Lower lobe of right lung (tissue), 2 donors: ENCODE data around the gene SS18L1. TPM values are rescaled to one million over a fixed set of nuclear protein-coding genes. Genes with fewer than 3 reads are reported as not detected.

Source experiments
- ATAC-seq, 2 donors: fragments of 200-7000 bp; cut with Tn5 transposase; one replicate each; pipeline ENCODE4 v1.9.1; 2020 to 2022; ENCODE audit warnings: mild to moderate bottlenecking in 2 of 2, moderate library complexity in 2 of 2
- DNase-seq: peaks from one replicate; pipeline ENCODE4 v3.0.0-alpha.2; 2020
- H3K27ac ChIP-seq: fragments of 200-600 bp; one replicate; pipeline ENCODE4 v1.8.0; 2022
- H3K27me3 ChIP-seq: fragments of 200-600 bp; one replicate; pipeline ENCODE4 v1.8.0; 2022; ENCODE audit warnings: low read depth
- H3K36me3 ChIP-seq: fragments of 200-600 bp; one replicate; pipeline ENCODE4 v1.8.0; 2022; ENCODE audit warnings: mild to moderate bottlenecking
- H3K4me1 ChIP-seq: fragments of 200-600 bp; one replicate; pipeline ENCODE4 v1.8.0; 2022
- H3K4me3 ChIP-seq: fragments of 200-600 bp; one replicate; pipeline ENCODE4 v1.8.0; 2022; ENCODE audit warnings: mild to moderate bottlenecking
- H3K9me3 ChIP-seq: fragments of 200-600 bp; one replicate; pipeline ENCODE4 v1.8.0; 2022
- CTCF ChIP-seq: fragments of 200-600 bp; IDR thresholded peaks from one replicate; pipeline ENCODE4 v1.8.0; 2022; ENCODE audit warnings: antibody characterized with exemption, mild to moderate bottlenecking
- intact Hi-C: fragments of 100-400 bp; cut with DNase I; formaldehyde crosslinking; loops from one replicate; pipeline ENCODE4 v1.11.0; 2022
- total RNA-seq: library from RNA; stranded (reverse); fragmentation: NEBNext Ultra II Directional; extraction: Animal tissue kit (Norgen Biotek cat#: 25700); gene quantifications from one replicate; pipeline ENCODE4 v1.2.1, GENCODE V29; 2021
- donor health status: DM: no; HTN: yes; CAD: no; lungs with severe emphysema.

The SS18L1 gene
- total RNA-seq, 1 donor from 2014 or later, result 17.8 TPM

- DNase-seq (no peak), ATAC-seq (no peak)
- no peaks in the 10 kb centered on the region for H3K27me3 ChIP-seq
- intact Hi-C loops, result no loop called here
- no peak overlapping the region for H3K4me3 ChIP-seq
- no peak for TF ChIP-seq CTCF
- H3K36me3 ChIP-seq, result no peaks in the 10 kb centered on the region
- H3K9me3 ChIP-seq, result no peaks in the 10 kb centered on the region
- no peak overlapping the region for H3K27ac ChIP-seq
- peaks cover 19% of the 10 kb centered on the region for H3K4me1 ChIP-seq
These were observed 7.7 kb downstream of the SS18L1 start for GRCh38 chr20:62151225-62151624.

- Histone ChIP-seq H3K27me3 (no peaks in the 10 kb centered on the region), H3K4me3 (no peak overlapping the region), H3K36me3 (no peaks in the 10 kb centered on the region), H3K4me1 (peaks cover 25% of the 10 kb centered on the region), H3K9me3 (no peaks in the 10 kb centered on the region), H3K27ac (no peak overlapping the region)
- TF ChIP-seq CTCF, result no peak
- no peak for ATAC-seq
- intact Hi-C loops, result no loop called here
- DNase-seq, result no peak
These were observed 8.3 kb downstream of the SS18L1 start for GRCh38 chr20:62151835-62152364.

GRCh38 chr20:62155428-62156253 is 12.1 kb downstream of the SS18L1 start:
- peaks cover 13% of the 10 kb centered on the region for H3K36me3 ChIP-seq
- ATAC-seq (no peak), DNase-seq (no peak)
- no peak overlapping the region for H3K27ac ChIP-seq
- intact Hi-C loops, result no loop called here
- H3K4me1 ChIP-seq, result peaks cover 10% of the 10 kb centered on the region
- no peak overlapping the region for H3K4me3 ChIP-seq
- no peak for TF ChIP-seq CTCF
- no peaks in the 10 kb centered on the region for H3K27me3 ChIP-seq
- no peaks in the 10 kb centered on the region for H3K9me3 ChIP-seq

- no peak overlapping the region for H3K27ac ChIP-seq
- no peaks in the 10 kb centered on the region for H3K27me3 ChIP-seq
- H3K9me3 ChIP-seq, result no peaks in the 10 kb centered on the region
- H3K4me1 ChIP-seq, result peaks cover 10% of the 10 kb centered on the region
- no peak for DNase-seq
- intact Hi-C loops, result no loop called here
- H3K4me3 ChIP-seq, result no peak overlapping the region
- ATAC-seq, result no peak
- TF ChIP-seq CTCF, result no peak
- H3K36me3 ChIP-seq, result peaks cover 19% of the 10 kb centered on the region
These were observed 12.6 kb downstream of the SS18L1 start for GRCh38 chr20:62156254-62156556.

- ATAC-seq, result peak; percentile 84 to 89
- peak; percentile 76 for DNase-seq
- no peaks in the 10 kb centered on the region for H3K9me3 ChIP-seq
- H3K4me3 ChIP-seq, result no peak overlapping the region
- H3K4me1 ChIP-seq, result peaks cover 10% of the 10 kb centered on the region
- H3K36me3 ChIP-seq, result peaks cover 24% of the 10 kb centered on the region
- H3K27ac ChIP-seq, result no peak overlapping the region
- intact Hi-C loops, result no loop called here
- peak; percentile 66 for TF ChIP-seq CTCF
- H3K27me3 ChIP-seq, result no peaks in the 10 kb centered on the region
These were observed 13.2 kb downstream of the SS18L1 start for GRCh38 chr20:62156592-62157386.
